HepG2 (cell line): ENCODE data around the gene STAT4. TPM values are rescaled to one million over a fixed set of nuclear protein-coding genes. Genes with fewer than 3 reads are reported as not detected.
A peak's percentile ranks its signal among the peaks of the same experiment; 100 is the strongest.

Source experiments
- ATAC-seq: fragments of 200-7000 bp; cut with Tn5 transposase; 3 replicates; pipeline ENCODE4 v1.9.1; 2020; ENCODE audit warnings: mild to moderate bottlenecking, moderate library complexity
- BruUV-seq: library from RNA; stranded (reverse); fragments of 400-500 nt; replicated peaks from 2 replicates; lab custom pipeline; 2021; lab: Mats Ljungman, UMichigan
- CTCF ChIA-PET: fragments of 300-600 bp; formaldehyde crosslinking; extraction: SDS; loops from one replicate; lab custom pipeline; 2021; ENCODE audit warnings: low total read pairs, inconsistent platforms, low intra/inter-chr PET ratio; lab: Yijun Ruan, JAX
- POLR2A ChIA-PET: fragments of 350-600 bp; sonication (Branson Sonifier 250); formaldehyde crosslinking; loops from one replicate; lab custom pipeline; 2020; ENCODE audit warnings: antibody characterized with exemption, inconsistent platforms; lab: Yijun Ruan, JAX
- DNase-seq: peaks from one replicate; pipeline ENCODE4 v3.0.0-alpha.2; 2015; ENCODE audit warnings: low spot score
- FAIRE-seq: peaks from 3 replicates; lab custom pipeline; 2011; peaks lifted over from hg19 to GRCh38; lab: Jason Lieb, UNC
- H2AFZ ChIP-seq: one replicate; pipeline ENCODE4 v1.6.1; 2011; ENCODE audit warnings: low read length, inconsistent platforms
- H3K27ac ChIP-seq: fragments of 300-600 bp; 3 replicates; pipeline ENCODE4 v1.8.0; 2011; ENCODE audit warnings: mixed run types, mild to moderate bottlenecking, mixed read lengths, low read length, inconsistent platforms; ENCODE audit not compliant: insufficient read depth; ENCODE audit errors: extremely low read length
- H3K27me3 ChIP-seq, 2 experiments: fragments of 200-600 bp in 1 of 2; 2 replicates in 1 of 2; 3 replicates in 1 of 2; pipeline versions ENCODE4 v1.6.0 to v1.8.0; 2011; ENCODE audit warnings: low read length in 2 of 2, mild to moderate bottlenecking in 2 of 2, moderate library complexity in 2 of 2, inconsistent platforms in 1 of 2; ENCODE audit not compliant: insufficient read depth in 2 of 2, control insufficient read depth in 1 of 2
- H3K36me3 ChIP-seq, 2 experiments: fragments of 200-600 bp in 1 of 2; replicated peaks in 1 of 2; 2 replicates in 1 of 2; 3 replicates in 1 of 2; pipeline versions ENCODE4 v1.5.1 to v1.8.0; 2011; ENCODE audit warnings: low read length in 2 of 2, inconsistent platforms in 1 of 2; ENCODE audit not compliant: insufficient read depth in 2 of 2, control insufficient read depth in 1 of 2
- H3K4me1 ChIP-seq: 2 replicates; pipeline ENCODE4 v1.5.1; 2012; ENCODE audit warnings: low read length, inconsistent platforms; ENCODE audit not compliant: insufficient read depth
- H3K4me2 ChIP-seq: 2 replicates; pipeline ENCODE4 v1.6.0; 2011; ENCODE audit warnings: low read depth, low read length, inconsistent platforms
- H3K4me3 ChIP-seq, 3 experiments: fragments of 200-600 bp in 1 of 3; sonication (generic), shearing (Covaris generic) in 1 of 3; replicated peaks in 1 of 3; 2 replicates each; pipeline ENCODE4 v1.5.1; 2011 to 2016; ENCODE audit warnings: low read length in 3 of 3, inconsistent platforms in 2 of 3, low read depth in 2 of 3, mild to moderate bottlenecking in 2 of 3, control low read depth in 1 of 3, mixed read lengths in 1 of 3; ENCODE audit not compliant: insufficient read depth in 1 of 3
- H3K79me2 ChIP-seq: one replicate; pipeline ENCODE4 v1.6.1; 2011; ENCODE audit warnings: low read length, inconsistent platforms; ENCODE audit not compliant: insufficient read depth
- H3K9ac ChIP-seq: 2 replicates; pipeline ENCODE4 v1.6.0; 2011; ENCODE audit warnings: mild to moderate bottlenecking, low read depth, low read length, inconsistent platforms; ENCODE audit not compliant: insufficient read depth
- H3K9me3 ChIP-seq: 2 replicates; pipeline ENCODE4 v1.5.1; 2012; ENCODE audit warnings: mild to moderate bottlenecking, low read length
- H4K20me1 ChIP-seq: 2 replicates; pipeline ENCODE4 v1.6.0; 2011; ENCODE audit warnings: inconsistent platforms, mild to moderate bottlenecking, low read length, moderate library complexity; ENCODE audit not compliant: insufficient read depth
- ADNP ChIP-seq: sonication (generic); formaldehyde crosslinking; IDR thresholded peaks from 2 replicates; pipeline ENCODE4 v1.4.0; 2020; ENCODE audit warnings: missing genetic modification reagents
- ATF7 ChIP-seq, 2 experiments: fragments of 450-650 bp in 1 of 2; sonication (generic) in 1 of 2; formaldehyde crosslinking in 1 of 2; IDR thresholded peaks; 2 replicates each; pipeline versions ENCODE4 v1.4.0 to v1.6.1; 2016 to 2020; ENCODE audit warnings: antibody characterized with exemption in 1 of 2, mild to moderate bottlenecking in 1 of 2, missing genetic modification reagents in 1 of 2
- CREB1 ChIP-seq, 2 experiments: fragments of 450-650 bp in 1 of 2; IDR thresholded peaks; 2 replicates each; pipeline ENCODE4 v1.6.1; 2016 to 2017; ENCODE audit warnings: control low read depth in 1 of 2, mild to moderate bottlenecking in 1 of 2, missing compliant biosample characterization in 1 of 2, missing genetic modification characterization in 1 of 2
- FOSL1 ChIP-seq: sonication (generic); formaldehyde crosslinking; IDR thresholded peaks from 2 replicates; pipeline ENCODE4 v1.9.0; 2021; ENCODE audit warnings: missing genetic modification reagents, borderline replicate concordance
- PAXIP1 ChIP-seq: sonication (generic); formaldehyde crosslinking; conservative IDR thresholded peaks from 2 replicates; pipeline ENCODE4 v1.4.0; 2020; ENCODE audit warnings: mild to moderate bottlenecking, missing genetic modification reagents, moderate library complexity
- ZBTB21 ChIP-seq: sonication (generic); formaldehyde crosslinking; IDR thresholded peaks from 2 replicates; pipeline ENCODE4 v1.4.0; 2020; ENCODE audit warnings: missing genetic modification reagents
- ZNF510 ChIP-seq: sonication (generic); formaldehyde crosslinking; IDR thresholded peaks from 2 replicates; pipeline ENCODE4 v1.4.0; 2020; ENCODE audit warnings: low read depth, mild to moderate bottlenecking, missing genetic modification reagents
- ZNF629 ChIP-seq: sonication (generic); formaldehyde crosslinking; conservative IDR thresholded peaks from 2 replicates; pipeline ENCODE4 v1.5.0; 2020; ENCODE audit warnings: missing genetic modification reagents
- ZNF792 ChIP-seq: IDR thresholded peaks from 2 replicates; pipeline ENCODE4 v1.6.1; 2016
- WGBS: methylation state at CpG from one replicate; pipeline ENCODE4 v1.1.6; 2017; ENCODE audit warnings: low lambda C conversion rate; 5-methylcytosine and 5-hydroxymethylcytosine counted together
- in situ Hi-C: cut with HindIII; loops from 2 replicates; pipeline ENCODE4 v1.10.0; 2017; ENCODE audit warnings: low pct_unique_long_range_greater_than_20kb; ENCODE audit not compliant: extremely low pct_ligation_motif_present
- intact Hi-C: fragments of 100-400 bp; cut with micrococcal nuclease; formaldehyde crosslinking; loops from one replicate; pipeline ENCODE4 v1.10.0; 2022; ENCODE audit not compliant: unreplicated experiment
- polyA plus RNA-seq, 8 experiments: library from polyadenylated mRNA; depleted of rRNA in 3 of 8; stranded (reverse) in 7 of 8; unstranded in 1 of 8; fragments of >200 nt; fragmentation: Illumina TruSeq in 4 of 8; extraction: Trizol in 4 of 8; gene quantifications; 2 replicates each; pipeline versions ENCODE4 v1.2.1 to v1.2.3, GENCODE V29; 2011 to 2016; ENCODE audit warnings: low read depth in 4 of 8, missing spikeins in 1 of 8, mixed read lengths in 1 of 8; ENCODE audit not compliant: insufficient read depth in 1 of 8
- total RNA-seq, 5 experiments: library from RNA; depleted of rRNA; stranded (reverse); fragments of >200 nt; fragmentation: Illumina TruSeq; extraction: Trizol; gene quantifications; 2 replicates each; pipeline ENCODE4 v1.2.3, GENCODE V29; 2016; ENCODE audit warnings: low read depth in 1 of 5
- TF ChIP-seq, protein P1 (sequence below): sonication (generic); formaldehyde crosslinking; IDR thresholded peaks from 2 replicates; pipeline ENCODE4 v1.4.0; 2020; ENCODE audit warnings: missing genetic modification reagents
- TF ChIP-seq, protein P2 (sequence below): sonication (generic); formaldehyde crosslinking; IDR thresholded peaks from 2 replicates; pipeline ENCODE4 v1.5.0; 2020; ENCODE audit warnings: missing genetic modification reagents
- TF ChIP-seq, protein P3 (sequence below): IDR thresholded peaks from 2 replicates; pipeline ENCODE4 v1.6.1; 2016; ENCODE audit warnings: low read depth, missing genetic modification reagents, missing compliant biosample characterization

Gene STAT4
- total and polyA plus RNA-seq, 2 of the 13 experiments (the other 11 are each of a cell fraction or from before 2014, with no cell fraction given): 0.37 TPM; not detected in 1

GRCh38 chr2:191115391-191115790 lies 35.4 kb downstream of the STAT4 start (continued):
- TF ChIP-seq ADNP (no peak), ZNF510 (no peak)
- TF ChIP-seq, protein P1, sequence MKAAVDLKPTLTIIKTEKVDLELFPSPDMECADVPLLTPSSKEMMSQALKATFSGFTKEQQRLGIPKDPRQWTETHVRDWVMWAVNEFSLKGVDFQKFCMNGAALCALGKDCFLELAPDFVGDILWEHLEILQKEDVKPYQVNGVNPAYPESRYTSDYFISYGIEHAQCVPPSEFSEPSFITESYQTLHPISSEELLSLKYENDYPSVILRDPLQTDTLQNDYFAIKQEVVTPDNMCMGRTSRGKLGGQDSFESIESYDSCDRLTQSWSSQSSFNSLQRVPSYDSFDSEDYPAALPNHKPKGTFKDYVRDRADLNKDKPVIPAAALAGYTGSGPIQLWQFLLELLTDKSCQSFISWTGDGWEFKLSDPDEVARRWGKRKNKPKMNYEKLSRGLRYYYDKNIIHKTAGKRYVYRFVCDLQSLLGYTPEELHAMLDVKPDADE (CRISPR knock-in tag): no peak
- TF ChIP-seq, all 625 proteins: peak for 0

DNA sequence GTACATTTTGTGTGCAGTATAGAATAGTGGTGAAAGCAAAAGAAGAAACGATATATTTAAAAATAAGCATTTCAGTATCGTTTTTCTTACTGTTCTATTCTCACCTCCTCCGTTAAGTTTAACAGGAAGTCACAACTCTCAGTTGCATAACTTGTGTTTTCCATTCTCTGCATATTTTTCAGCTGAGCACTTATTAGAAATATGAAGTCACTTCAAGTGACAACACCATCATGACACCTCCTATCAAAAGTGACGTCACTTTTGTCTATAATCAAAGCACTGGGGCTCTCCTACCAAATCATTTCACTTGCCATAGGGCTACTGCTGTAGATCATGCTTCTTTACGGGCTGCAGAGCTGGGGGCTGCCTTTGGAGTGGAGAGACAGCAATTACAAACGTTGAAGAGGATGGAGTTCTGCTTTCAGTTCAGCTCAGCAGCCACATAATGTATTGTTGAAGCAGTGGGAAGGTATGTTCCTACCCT lies 36.3 kb downstream of the STAT4 start:
- no peaks in the 10 kb centered on the region for H3K36me3 ChIP-seq
- BruUV-seq: no TSS peak
- H3K27ac ChIP-seq: no peak overlapping the region
- no peak overlapping the region for H3K4me2 ChIP-seq
- H3K79me2 ChIP-seq: no peaks in the 10 kb centered on the region
- FAIRE-seq: no peak
- in situ Hi-C loops (no loop called here), intact Hi-C loops (no loop called here)
- POLR2A ChIA-PET: no interaction called here
- H3K4me1 ChIP-seq: no peaks in the 10 kb centered on the region
- no peak overlapping the region for H3K9ac ChIP-seq
- no peak for DNase-seq
- H3K9me3 ChIP-seq: no peaks in the 10 kb centered on the region
- CTCF ChIA-PET: no interaction called here
- no peak overlapping the region for H2AFZ ChIP-seq
- no peak overlapping the region for H3K4me3 ChIP-seq
- 2% methylated on average over 6 of the region's 6 CpGs for WGBS
- H3K27me3 ChIP-seq: peaks cover 0 to 7% of the 10 kb centered on the region in 2 experiments; a peak in 2 of 5 replicates
- no peak for ATAC-seq
- TF ChIP-seq ZNF629 (CRISPR knock-in tag) (no peak), ZNF792 (CRISPR knock-in tag) (no peak), ZBTB21 (CRISPR knock-in tag) (peak; percentile 54; the same call in 1 of the 2 replicates), ATF7 (IDR thresholded peaks at IDR 0.05) (peak; percentile 99), ATF7 (CRISPR knock-in tag; IDR thresholded peaks at IDR 0.05) (no peak), FOSL1 (CRISPR knock-in tag) (no peak), PAXIP1 (CRISPR knock-in tag) (no peak), CREB1 (IDR thresholded peaks at IDR 0.05) (peak; percentile 98), CREB1 (CRISPR knock-in tag; IDR thresholded peaks at IDR 0.05) (no peak)
- TF ChIP-seq, protein P2, sequence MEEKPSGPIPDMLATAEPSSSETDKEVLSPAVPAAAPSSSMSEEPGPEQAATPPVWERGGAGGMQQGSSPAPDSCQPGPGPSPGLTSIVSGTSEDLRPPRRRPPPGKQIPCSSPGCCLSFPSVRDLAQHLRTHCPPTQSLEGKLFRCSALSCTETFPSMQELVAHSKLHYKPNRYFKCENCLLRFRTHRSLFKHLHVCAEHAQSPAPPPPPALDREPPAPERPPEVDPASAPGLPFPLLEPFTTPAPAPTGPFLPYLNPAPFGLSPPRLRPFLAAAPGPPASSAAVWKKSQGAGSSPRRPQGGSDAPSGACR: no peak
- TF ChIP-seq, protein P3, sequence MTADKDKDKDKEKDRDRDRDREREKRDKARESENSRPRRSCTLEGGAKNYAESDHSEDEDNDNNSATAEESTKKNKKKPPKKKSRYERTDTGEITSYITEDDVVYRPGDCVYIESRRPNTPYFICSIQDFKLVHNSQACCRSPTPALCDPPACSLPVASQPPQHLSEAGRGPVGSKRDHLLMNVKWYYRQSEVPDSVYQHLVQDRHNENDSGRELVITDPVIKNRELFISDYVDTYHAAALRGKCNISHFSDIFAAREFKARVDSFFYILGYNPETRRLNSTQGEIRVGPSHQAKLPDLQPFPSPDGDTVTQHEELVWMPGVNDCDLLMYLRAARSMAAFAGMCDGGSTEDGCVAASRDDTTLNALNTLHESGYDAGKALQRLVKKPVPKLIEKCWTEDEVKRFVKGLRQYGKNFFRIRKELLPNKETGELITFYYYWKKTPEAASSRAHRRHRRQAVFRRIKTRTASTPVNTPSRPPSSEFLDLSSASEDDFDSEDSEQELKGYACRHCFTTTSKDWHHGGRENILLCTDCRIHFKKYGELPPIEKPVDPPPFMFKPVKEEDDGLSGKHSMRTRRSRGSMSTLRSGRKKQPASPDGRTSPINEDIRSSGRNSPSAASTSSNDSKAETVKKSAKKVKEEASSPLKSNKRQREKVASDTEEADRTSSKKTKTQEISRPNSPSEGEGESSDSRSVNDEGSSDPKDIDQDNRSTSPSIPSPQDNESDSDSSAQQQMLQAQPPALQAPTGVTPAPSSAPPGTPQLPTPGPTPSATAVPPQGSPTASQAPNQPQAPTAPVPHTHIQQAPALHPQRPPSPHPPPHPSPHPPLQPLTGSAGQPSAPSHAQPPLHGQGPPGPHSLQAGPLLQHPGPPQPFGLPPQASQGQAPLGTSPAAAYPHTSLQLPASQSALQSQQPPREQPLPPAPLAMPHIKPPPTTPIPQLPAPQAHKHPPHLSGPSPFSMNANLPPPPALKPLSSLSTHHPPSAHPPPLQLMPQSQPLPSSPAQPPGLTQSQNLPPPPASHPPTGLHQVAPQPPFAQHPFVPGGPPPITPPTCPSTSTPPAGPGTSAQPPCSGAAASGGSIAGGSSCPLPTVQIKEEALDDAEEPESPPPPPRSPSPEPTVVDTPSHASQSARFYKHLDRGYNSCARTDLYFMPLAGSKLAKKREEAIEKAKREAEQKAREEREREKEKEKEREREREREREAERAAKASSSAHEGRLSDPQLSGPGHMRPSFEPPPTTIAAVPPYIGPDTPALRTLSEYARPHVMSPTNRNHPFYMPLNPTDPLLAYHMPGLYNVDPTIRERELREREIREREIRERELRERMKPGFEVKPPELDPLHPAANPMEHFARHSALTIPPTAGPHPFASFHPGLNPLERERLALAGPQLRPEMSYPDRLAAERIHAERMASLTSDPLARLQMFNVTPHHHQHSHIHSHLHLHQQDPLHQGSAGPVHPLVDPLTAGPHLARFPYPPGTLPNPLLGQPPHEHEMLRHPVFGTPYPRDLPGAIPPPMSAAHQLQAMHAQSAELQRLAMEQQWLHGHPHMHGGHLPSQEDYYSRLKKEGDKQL (CRISPR knock-in tag): no peak
- H4K20me1 ChIP-seq: no peaks in the 10 kb centered on the region
